Neural cell (in vitro differentiated cells): ENCODE data around the gene CILP2. TPM values are rescaled to one million over a fixed set of nuclear protein-coding genes. Genes with fewer than 3 reads are reported as not detected.

Experiments
- H2AFZ ChIP-seq: fragments of 200-600, 300-800 bp; sonication (generic), shearing (Covaris generic); 2 replicates; pipeline ENCODE4 v1.6.0; 2014; ENCODE audit warnings: low read depth, mild to moderate bottlenecking, antibody characterized with exemption, low read length, moderate library complexity
- H3F3A ChIP-seq: fragments of 200-600 bp; shearing (Covaris generic); 2 replicates; pipeline ENCODE4 v1.6.1; 2016; ENCODE audit warnings: mild to moderate bottlenecking, moderate library complexity, mixed read lengths, antibody characterized with exemption, low read length; ENCODE audit not compliant: insufficient read depth, poor library complexity, severe bottlenecking
- H3K27ac ChIP-seq: fragments of 200-600, 300-800 bp; sonication (generic), shearing (Covaris generic); 2 replicates; pipeline ENCODE4 v1.5.1; 2014; ENCODE audit warnings: mild to moderate bottlenecking, low read length, moderate library complexity
- H3K27me3 ChIP-seq: fragments of 300-800, 200-600 bp; sonication (generic), shearing (Covaris generic); 2 replicates; pipeline ENCODE4 v1.6.0; 2014; ENCODE audit warnings: mild to moderate bottlenecking, low read depth, low read length, moderate library complexity; ENCODE audit not compliant: insufficient read depth
- H3K36me3 ChIP-seq: fragments of 300-800, 200-600 bp; sonication (generic), shearing (Covaris generic); 2 replicates; pipeline ENCODE4 v1.5.1; 2014; ENCODE audit warnings: mild to moderate bottlenecking, antibody characterized with exemption, low read length, moderate library complexity; ENCODE audit not compliant: insufficient read depth
- H3K4me2 ChIP-seq: fragments of 300-800, 200-600 bp; sonication (generic), shearing (Covaris generic); 2 replicates; pipeline ENCODE4 v1.6.0; 2014; ENCODE audit warnings: mild to moderate bottlenecking, low read length
- H3K4me3 ChIP-seq: fragments of 300-800, 200-600 bp; sonication (generic), shearing (Covaris generic); 2 replicates; pipeline ENCODE4 v1.5.1; 2014; ENCODE audit warnings: mild to moderate bottlenecking, low read length, moderate library complexity
- H3K79me2 ChIP-seq: fragments of 200-600 bp; shearing (Covaris generic); replicated peaks from 2 replicates; pipeline ENCODE4 v1.6.0; 2014; ENCODE audit warnings: mild to moderate bottlenecking, low read length, moderate library complexity; ENCODE audit not compliant: insufficient read depth
- H3K9ac ChIP-seq: fragments of 300-800, 200-600 bp; sonication (generic), shearing (Covaris generic); 2 replicates; pipeline ENCODE4 v1.6.1; 2016; ENCODE audit warnings: mild to moderate bottlenecking, low read length, mixed read lengths
- H3K9me2 ChIP-seq: fragments of 200-600 bp; shearing (Covaris generic); 2 replicates; pipeline ENCODE4 v1.6.1; 2016; ENCODE audit warnings: mild to moderate bottlenecking, low read length, mixed read lengths; ENCODE audit not compliant: insufficient read depth
- H3K9me3 ChIP-seq: fragments of 200-600, 300-800 bp; sonication (generic), shearing (Covaris generic); 2 replicates; pipeline ENCODE4 v1.6.1; 2016; ENCODE audit warnings: mild to moderate bottlenecking, mixed run types, low read length, moderate library complexity, mixed read lengths
- H4K20me1 ChIP-seq: fragments of 200-600 bp; shearing (Covaris generic); 2 replicates; pipeline ENCODE4 v1.6.1; 2016; ENCODE audit warnings: mild to moderate bottlenecking, mixed run types; ENCODE audit not compliant: insufficient read depth
- EP300 ChIP-seq: fragments of 450-650 bp; conservative IDR thresholded peaks from 2 replicates; pipeline ENCODE4 v1.6.1; 2014; ENCODE audit warnings: antibody characterized with exemption, mild to moderate bottlenecking, moderate library complexity; ENCODE audit not compliant: poor library complexity, severe bottlenecking
- EZH2 ChIP-seq: fragments of 200-600, 300-800 bp; shearing (Covaris generic), sonication (generic); IDR thresholded peaks from 2 replicates; pipeline ENCODE4 v1.6.1; 2014; ENCODE audit warnings: antibody characterized with exemption, low read length, borderline replicate concordance, mild to moderate bottlenecking; ENCODE audit not compliant: insufficient read depth, poor library complexity, severe bottlenecking
- MXI1 ChIP-seq: fragments of 450-650 bp; conservative IDR thresholded peaks from 2 replicates; pipeline ENCODE4 v1.6.1; 2014; ENCODE audit warnings: antibody characterized with exemption, mild to moderate bottlenecking; ENCODE audit not compliant: poor library complexity, severe bottlenecking
- POLR2AphosphoS5 ChIP-seq: IDR thresholded peaks from 2 replicates; pipeline ENCODE4 v1.6.1; 2012
- RAD21 ChIP-seq: fragments of 450-650 bp; conservative IDR thresholded peaks from 2 replicates; pipeline ENCODE4 v1.6.1; 2014; ENCODE audit warnings: antibody characterized with exemption, mild to moderate bottlenecking, moderate library complexity
- SMC3 ChIP-seq: fragments of 450-650 bp; conservative IDR thresholded peaks from 2 replicates; pipeline ENCODE4 v1.6.1; 2014; ENCODE audit warnings: antibody characterized with exemption, mild to moderate bottlenecking, moderate library complexity; ENCODE audit not compliant: poor library complexity
- TAF1 ChIP-seq: IDR thresholded peaks from 2 replicates; pipeline ENCODE4 v1.6.1; 2012; ENCODE audit warnings: low read depth
- polyA plus RNA-seq: library from polyadenylated mRNA; depleted of rRNA; stranded (reverse); fragments of >200 nt; gene quantifications from 2 replicates; pipeline ENCODE4 v1.2.3, GENCODE V29; 2014
- TF ChIP-seq, protein P1 (sequence below): fragments of 450-650 bp; IDR thresholded peaks from 2 replicates; pipeline ENCODE4 v1.5.1; 2014; ENCODE audit warnings: antibody characterized with exemption, mild to moderate bottlenecking, moderate library complexity; ENCODE audit not compliant: poor library complexity, severe bottlenecking
- TF ChIP-seq, protein P2 (sequence below): IDR thresholded peaks from 2 replicates; pipeline ENCODE4 v1.6.1; 2012; ENCODE audit warnings: borderline replicate concordance

The CILP2 gene
- polyA plus RNA-seq, 1 donor from 2014 or later, result 0.84 TPM

DNA sequence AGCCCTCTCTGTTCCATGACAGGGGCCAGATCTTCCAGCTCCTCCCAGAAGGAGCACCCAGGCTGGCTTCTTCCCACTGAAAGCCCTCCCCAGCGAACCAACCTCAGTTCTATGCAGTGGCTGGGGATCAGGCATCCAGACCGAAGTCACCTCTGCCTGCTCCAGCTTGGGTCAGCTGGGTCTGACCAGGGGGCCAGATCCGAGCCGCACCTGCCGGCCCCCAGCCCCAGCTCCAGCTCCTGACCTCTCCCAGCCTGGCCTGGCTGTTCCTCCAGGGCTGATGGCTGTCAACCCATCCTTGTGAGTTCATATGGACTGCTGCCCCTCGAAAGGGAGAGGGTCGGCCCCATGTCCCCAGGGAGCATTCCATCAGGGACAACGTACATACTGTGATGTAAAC is 30.7 kb upstream of the CILP2 start (continued):
- no peak for TF ChIP-seq TAF1

DNA sequence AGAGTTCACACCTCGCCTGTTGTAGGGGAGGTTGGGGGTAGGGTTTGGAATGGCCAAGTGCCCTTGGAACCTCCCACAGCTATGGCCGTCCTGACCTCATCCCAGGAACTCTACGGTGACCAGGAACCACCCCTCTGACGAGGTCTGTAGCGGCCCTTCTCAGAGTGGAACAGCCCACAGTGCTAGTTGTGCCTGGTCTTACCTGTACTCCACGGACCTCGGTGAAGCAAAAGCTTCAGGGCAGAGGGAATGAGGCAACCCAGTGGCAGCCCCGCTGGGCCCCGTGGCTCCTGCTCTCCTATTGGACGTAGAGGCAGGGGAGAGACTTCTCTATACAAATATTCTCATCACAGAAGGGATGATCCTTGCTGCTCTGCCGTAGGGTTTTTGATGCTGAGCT is 29.8 kb upstream of the CILP2 start:
- no peaks in the 10 kb centered on the region for H4K20me1 ChIP-seq
- no peaks in the 10 kb centered on the region for H3K9me2 ChIP-seq
- H3K27ac ChIP-seq, result no peak overlapping the region
- no peaks in the 10 kb centered on the region for H3F3A ChIP-seq
- H3K36me3 ChIP-seq, result peaks cover 5% of the 10 kb centered on the region
- no peaks in the 10 kb centered on the region for H3K27me3 ChIP-seq
- no peak overlapping the region for H2AFZ ChIP-seq
- TF ChIP-seq, protein P1, sequence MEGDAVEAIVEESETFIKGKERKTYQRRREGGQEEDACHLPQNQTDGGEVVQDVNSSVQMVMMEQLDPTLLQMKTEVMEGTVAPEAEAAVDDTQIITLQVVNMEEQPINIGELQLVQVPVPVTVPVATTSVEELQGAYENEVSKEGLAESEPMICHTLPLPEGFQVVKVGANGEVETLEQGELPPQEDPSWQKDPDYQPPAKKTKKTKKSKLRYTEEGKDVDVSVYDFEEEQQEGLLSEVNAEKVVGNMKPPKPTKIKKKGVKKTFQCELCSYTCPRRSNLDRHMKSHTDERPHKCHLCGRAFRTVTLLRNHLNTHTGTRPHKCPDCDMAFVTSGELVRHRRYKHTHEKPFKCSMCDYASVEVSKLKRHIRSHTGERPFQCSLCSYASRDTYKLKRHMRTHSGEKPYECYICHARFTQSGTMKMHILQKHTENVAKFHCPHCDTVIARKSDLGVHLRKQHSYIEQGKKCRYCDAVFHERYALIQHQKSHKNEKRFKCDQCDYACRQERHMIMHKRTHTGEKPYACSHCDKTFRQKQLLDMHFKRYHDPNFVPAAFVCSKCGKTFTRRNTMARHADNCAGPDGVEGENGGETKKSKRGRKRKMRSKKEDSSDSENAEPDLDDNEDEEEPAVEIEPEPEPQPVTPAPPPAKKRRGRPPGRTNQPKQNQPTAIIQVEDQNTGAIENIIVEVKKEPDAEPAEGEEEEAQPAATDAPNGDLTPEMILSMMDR, result no peak
- no peak for TF ChIP-seq SMC3
- TF ChIP-seq, protein P2, sequence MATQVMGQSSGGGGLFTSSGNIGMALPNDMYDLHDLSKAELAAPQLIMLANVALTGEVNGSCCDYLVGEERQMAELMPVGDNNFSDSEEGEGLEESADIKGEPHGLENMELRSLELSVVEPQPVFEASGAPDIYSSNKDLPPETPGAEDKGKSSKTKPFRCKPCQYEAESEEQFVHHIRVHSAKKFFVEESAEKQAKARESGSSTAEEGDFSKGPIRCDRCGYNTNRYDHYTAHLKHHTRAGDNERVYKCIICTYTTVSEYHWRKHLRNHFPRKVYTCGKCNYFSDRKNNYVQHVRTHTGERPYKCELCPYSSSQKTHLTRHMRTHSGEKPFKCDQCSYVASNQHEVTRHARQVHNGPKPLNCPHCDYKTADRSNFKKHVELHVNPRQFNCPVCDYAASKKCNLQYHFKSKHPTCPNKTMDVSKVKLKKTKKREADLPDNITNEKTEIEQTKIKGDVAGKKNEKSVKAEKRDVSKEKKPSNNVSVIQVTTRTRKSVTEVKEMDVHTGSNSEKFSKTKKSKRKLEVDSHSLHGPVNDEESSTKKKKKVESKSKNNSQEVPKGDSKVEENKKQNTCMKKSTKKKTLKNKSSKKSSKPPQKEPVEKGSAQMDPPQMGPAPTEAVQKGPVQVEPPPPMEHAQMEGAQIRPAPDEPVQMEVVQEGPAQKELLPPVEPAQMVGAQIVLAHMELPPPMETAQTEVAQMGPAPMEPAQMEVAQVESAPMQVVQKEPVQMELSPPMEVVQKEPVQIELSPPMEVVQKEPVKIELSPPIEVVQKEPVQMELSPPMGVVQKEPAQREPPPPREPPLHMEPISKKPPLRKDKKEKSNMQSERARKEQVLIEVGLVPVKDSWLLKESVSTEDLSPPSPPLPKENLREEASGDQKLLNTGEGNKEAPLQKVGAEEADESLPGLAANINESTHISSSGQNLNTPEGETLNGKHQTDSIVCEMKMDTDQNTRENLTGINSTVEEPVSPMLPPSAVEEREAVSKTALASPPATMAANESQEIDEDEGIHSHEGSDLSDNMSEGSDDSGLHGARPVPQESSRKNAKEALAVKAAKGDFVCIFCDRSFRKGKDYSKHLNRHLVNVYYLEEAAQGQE, result no peak
- TF ChIP-seq MXI1, result no peak
- no peak for TF ChIP-seq POLR2AphosphoS5
- TF ChIP-seq RAD21, result no peak
- TF ChIP-seq EP300, result no peak
- TF ChIP-seq EZH2, result no peak
- no peak for TF ChIP-seq TAF1
- no peak overlapping the region for H3K9ac ChIP-seq
- H3K79me2 ChIP-seq, result no peaks in the 10 kb centered on the region
- no peaks in the 10 kb centered on the region for H3K9me3 ChIP-seq
- no peak overlapping the region for H3K4me2 ChIP-seq
- no peak overlapping the region for H3K4me3 ChIP-seq

DNA sequence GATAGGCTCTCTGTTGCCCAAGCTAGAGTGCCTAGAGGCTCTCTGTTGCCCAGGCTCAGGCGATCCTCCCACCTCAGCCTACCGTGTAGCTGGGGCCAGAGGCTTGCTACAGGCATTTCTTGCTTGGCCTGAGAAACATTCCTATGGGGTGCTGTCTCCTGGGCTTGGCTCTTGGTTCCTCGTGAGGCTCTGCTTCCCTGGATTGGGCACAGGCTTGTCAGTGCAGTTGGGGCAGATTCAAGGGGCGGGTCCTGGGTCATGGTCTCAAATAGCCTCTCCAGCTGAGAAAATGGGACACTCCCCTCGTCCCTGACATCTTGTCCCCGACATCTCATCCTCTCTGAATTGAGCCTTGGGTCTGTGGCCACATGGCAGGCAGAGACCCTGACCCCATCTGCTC is 27.6 kb upstream of the CILP2 start:
- Histone ChIP-seq H3K4me3 (no peak overlapping the region), H3K9ac (no peak overlapping the region), H3K79me2 (no peaks in the 10 kb centered on the region), H3K9me3 (no peaks in the 10 kb centered on the region), H4K20me1 (no peaks in the 10 kb centered on the region), H2AFZ (no peak overlapping the region), H3K36me3 (peaks cover 3% of the 10 kb centered on the region), H3K9me2 (no peaks in the 10 kb centered on the region), H3K27ac (no peak overlapping the region), H3K27me3 (no peaks in the 10 kb centered on the region), H3F3A (no peaks in the 10 kb centered on the region), H3K4me2 (no peak overlapping the region)
- TF ChIP-seq EP300, result no peak
- TF ChIP-seq, protein P1, result no peak
- no peak for TF ChIP-seq RAD21
- TF ChIP-seq POLR2AphosphoS5, result no peak
- no peak for TF ChIP-seq MXI1
- no peak for TF ChIP-seq TAF1
- TF ChIP-seq, protein P2, result no peak
- TF ChIP-seq SMC3, result no peak
- no peak for TF ChIP-seq EZH2
